ENCODE measurements around the gene DMRT1.

GRCh38 chr9:1014640-1015039, 173.1 kb downstream of the DMRT1 start:
- TF ChIP-seq, protein P1, sequence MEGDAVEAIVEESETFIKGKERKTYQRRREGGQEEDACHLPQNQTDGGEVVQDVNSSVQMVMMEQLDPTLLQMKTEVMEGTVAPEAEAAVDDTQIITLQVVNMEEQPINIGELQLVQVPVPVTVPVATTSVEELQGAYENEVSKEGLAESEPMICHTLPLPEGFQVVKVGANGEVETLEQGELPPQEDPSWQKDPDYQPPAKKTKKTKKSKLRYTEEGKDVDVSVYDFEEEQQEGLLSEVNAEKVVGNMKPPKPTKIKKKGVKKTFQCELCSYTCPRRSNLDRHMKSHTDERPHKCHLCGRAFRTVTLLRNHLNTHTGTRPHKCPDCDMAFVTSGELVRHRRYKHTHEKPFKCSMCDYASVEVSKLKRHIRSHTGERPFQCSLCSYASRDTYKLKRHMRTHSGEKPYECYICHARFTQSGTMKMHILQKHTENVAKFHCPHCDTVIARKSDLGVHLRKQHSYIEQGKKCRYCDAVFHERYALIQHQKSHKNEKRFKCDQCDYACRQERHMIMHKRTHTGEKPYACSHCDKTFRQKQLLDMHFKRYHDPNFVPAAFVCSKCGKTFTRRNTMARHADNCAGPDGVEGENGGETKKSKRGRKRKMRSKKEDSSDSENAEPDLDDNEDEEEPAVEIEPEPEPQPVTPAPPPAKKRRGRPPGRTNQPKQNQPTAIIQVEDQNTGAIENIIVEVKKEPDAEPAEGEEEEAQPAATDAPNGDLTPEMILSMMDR (IDR thresholded peaks at IDR 0.05; ENCODE audit: low read length) = no peak
- TF ChIP-seq EZH2phosphoT487 (IDR thresholded peaks at IDR 0.05; ENCODE audit: low read length) (no peak), EZH2 (optimal IDR thresholded peaks at IDR 0.05; ENCODE audit: low read depth, low read length) (no peak)

Data from MM.1S (cell line).